GM18868 (cell line): ENCODE measurements around the gene LRRC28.
A peak's percentile ranks its signal among the peaks of the same experiment; 100 is the strongest.

ENCODE experiments used
- ATAC-seq: cut with Tn5 transposase; IDR thresholded peaks from one replicate; pipeline ENCODE4 v1.9.1; 2021; ENCODE audit warnings: mild to moderate bottlenecking, moderate library complexity; ENCODE audit not compliant: unreplicated experiment

LRRC28 gene

GRCh38 chr15:99296386-99296785 lies 45.1 kb downstream of the LRRC28 start:
- ATAC-seq: no peak

GRCh38 chr15:99303907-99304306 lies 52.6 kb downstream of the LRRC28 start:
- ATAC-seq: no peak

- no peak for ATAC-seq
Measured at GRCh38 chr15:99305761-99306505, 54.7 kb downstream of the LRRC28 start.

GRCh38 chr15:99306694-99307338 lies 55.5 kb downstream of the LRRC28 start:
- ATAC-seq: no peak

- no peak for ATAC-seq
Measured at GRCh38 chr15:99307735-99308134, 56.5 kb downstream of the LRRC28 start.

- ATAC-seq: no peak
Measured at GRCh38 chr15:99310745-99311144, 59.5 kb downstream of the LRRC28 start.

- ATAC-seq: no peak
Measured at GRCh38 chr15:99312228-99312627, 60.9 kb downstream of the LRRC28 start.

GRCh38 chr15:99312794-99313193 lies 61.5 kb downstream of the LRRC28 start:
- ATAC-seq: no peak

GRCh38 chr15:99315636-99316035 lies 64.4 kb downstream of the LRRC28 start:
- ATAC-seq: no peak

GRCh38 chr15:99320374-99321215 lies 69.3 kb downstream of the LRRC28 start:
- ATAC-seq: no peak

- no peak for ATAC-seq
Measured at GRCh38 chr15:99321468-99321867, 70.2 kb downstream of the LRRC28 start.

GRCh38 chr15:99322643-99323405 lies 71.5 kb downstream of the LRRC28 start:
- no peak for ATAC-seq

GRCh38 chr15:99324082-99324620 lies 72.9 kb downstream of the LRRC28 start:
- ATAC-seq: peak; percentile 85

GRCh38 chr15:99324700-99325099 lies 73.4 kb downstream of the LRRC28 start:
- ATAC-seq: no peak

GRCh38 chr15:99326235-99326634 lies 75.0 kb downstream of the LRRC28 start:
- no peak for ATAC-seq

- ATAC-seq: no peak
Measured at GRCh38 chr15:99328106-99329072, 77.1 kb downstream of the LRRC28 start.

GRCh38 chr15:99331381-99331780 lies 80.1 kb downstream of the LRRC28 start:
- no peak for ATAC-seq

GRCh38 chr15:99333413-99333812 lies 82.1 kb downstream of the LRRC28 start:
- no peak for ATAC-seq

GRCh38 chr15:99333981-99334380 lies 82.7 kb downstream of the LRRC28 start:
- no peak for ATAC-seq
